ENCODE data around the gene PIK3CD. TPM values are rescaled to one million over a fixed set of nuclear protein-coding genes. Genes with fewer than 3 reads are reported as not detected.
"Not testable (repeated sequence)": the region's sequence is repeated elsewhere in the genome, so short reads cannot be mapped to it uniquely, and the experiment has no call there.

Gene PIK3CD
- total and polyA plus RNA-seq, 2 of the 4 experiments (the other 2 are of a cell fraction): 5.0 to 12.1 TPM

DNA sequence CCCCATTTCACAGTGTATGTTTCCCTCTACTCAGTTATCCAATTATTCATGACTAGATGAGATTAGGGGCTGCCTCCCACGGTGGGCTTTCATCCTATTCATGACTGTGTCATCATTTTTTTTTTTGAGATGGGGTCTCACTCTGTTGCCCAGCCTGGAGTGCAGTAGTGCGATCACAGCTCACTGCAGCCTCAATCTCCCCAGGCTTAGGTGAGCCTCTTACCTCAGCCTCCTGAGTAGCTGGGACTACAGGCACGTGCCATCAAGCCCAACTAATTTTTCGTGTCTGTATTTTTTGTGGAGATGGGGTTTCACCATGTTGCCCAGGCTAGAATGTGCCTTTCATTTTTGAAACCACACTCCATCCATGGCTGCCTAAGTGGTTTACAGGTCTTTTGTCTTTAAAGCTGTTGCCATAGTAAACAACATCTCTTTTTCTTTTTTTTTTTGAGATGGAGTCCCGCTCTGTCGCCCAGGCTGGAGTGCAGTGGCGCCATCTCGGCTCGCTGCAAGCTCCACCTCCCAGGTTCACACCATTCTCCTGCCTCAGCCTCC, 60.0 kb downstream of the PIK3CD start:
- no peak overlapping the region for H2AFZ ChIP-seq (replicated peaks; ENCODE audit: low read length, poor library complexity)
- no CpG with 5 or more reads among the region's 9 CpGs for WGBS, 2 experiments (ENCODE audit: extremely low coverage in 2 of 2, insufficient read length in 1 of 2)
- no peak overlapping the region for H3K4me3 ChIP-seq (ENCODE audit: insufficient read depth, low read depth, low read length)
- H4K5ac ChIP-seq (ENCODE audit: low read depth, low read length): no peak overlapping the region
- H4K8ac ChIP-seq (ENCODE audit: low read depth in 2 of 2, low read length in 2 of 2): no peak overlapping the region
- ChIA-PET POLR2A (ENCODE audit: unreplicated experiment) (no interaction called here), CTCF (no interaction called here)
- H3K36me3 ChIP-seq (ENCODE audit: control insufficient read depth, insufficient read depth, low read length): peaks cover 24% of the 10 kb centered on the region
- H3K14ac ChIP-seq (replicated peaks; ENCODE audit: low read depth, low read length): no peak overlapping the region
- no peak overlapping the region for H2BK15ac ChIP-seq (ENCODE audit: low read depth, low read length)
- no peak overlapping the region for H3K27ac ChIP-seq (ENCODE audit: insufficient read depth, low read length)
- no peaks in the 10 kb centered on the region for H4K20me1 ChIP-seq (ENCODE audit: insufficient read depth, low read length)
- BruUV-seq (replicated peaks): no TSS peak
- H3K9me3 ChIP-seq (ENCODE audit: control insufficient read depth, insufficient read depth, low read length): no peaks in the 10 kb centered on the region
- no peak overlapping the region for H2AK9ac ChIP-seq (replicated peaks; ENCODE audit: low read depth, low read length, poor library complexity)
- in situ Hi-C loops (cut with MboI; ENCODE audit: low sequenced_read_pairs): no loop called here
- ATAC-seq (ENCODE audit: low read depth) (no peak), DNase-seq (no peak)
- no peak overlapping the region for H2AK5ac ChIP-seq (ENCODE audit: low read depth, low read length)
- H2BK120ac ChIP-seq (ENCODE audit: low read depth, low read length): no peak overlapping the region
- dilution Hi-C loops (cut with HindIII; ENCODE audit: low sequenced_read_pairs, unreplicated experiment): no loop called here
- no peak for TF ChIP-seq MXI1 (IDR thresholded peaks at IDR 0.05; ENCODE audit: borderline replicate concordance, low read depth, low read length)
- no peak overlapping the region for H3K23ac ChIP-seq (ENCODE audit: low read depth, low read length)
- no peak overlapping the region for H3K18ac ChIP-seq (ENCODE audit: low read depth, low read length)
- no peak overlapping the region for H3K56ac ChIP-seq (ENCODE audit: extremely low read depth, insufficient read depth, low read length)
- H3K4me2 ChIP-seq (ENCODE audit: low read depth, low read length): no peak overlapping the region
- no peaks in the 10 kb centered on the region for H3K27me3 ChIP-seq (ENCODE audit: control insufficient read depth, insufficient read depth, low read length)
- intact Hi-C loops (cut with micrococcal nuclease): no loop called here
- H3K4ac ChIP-seq (ENCODE audit: low read depth, low read length): no peak overlapping the region
- H2BK20ac ChIP-seq (ENCODE audit: low read depth, low read length): no peak overlapping the region
- H3K9ac ChIP-seq (ENCODE audit: low read depth, low read length): no peak overlapping the region
- no peak overlapping the region for H2BK5ac ChIP-seq (ENCODE audit: low read depth, low read length, poor library complexity, severe bottlenecking)
- H3K4me1 ChIP-seq (ENCODE audit: control insufficient read depth, insufficient read depth, low read length): no peaks in the 10 kb centered on the region
- no peak overlapping the region for H4K91ac ChIP-seq (ENCODE audit: insufficient read depth, low read depth, low read length)
- no peaks in the 10 kb centered on the region for H3K9me1 ChIP-seq (ENCODE audit: insufficient read depth, low read length)
- H3K79me1 ChIP-seq (ENCODE audit: low read depth in 1 of 2, low read length in 2 of 2): peaks cover 6 to 10% of the 10 kb centered on the region in 2 experiments; a peak in 3 of 4 replicates

DNA sequence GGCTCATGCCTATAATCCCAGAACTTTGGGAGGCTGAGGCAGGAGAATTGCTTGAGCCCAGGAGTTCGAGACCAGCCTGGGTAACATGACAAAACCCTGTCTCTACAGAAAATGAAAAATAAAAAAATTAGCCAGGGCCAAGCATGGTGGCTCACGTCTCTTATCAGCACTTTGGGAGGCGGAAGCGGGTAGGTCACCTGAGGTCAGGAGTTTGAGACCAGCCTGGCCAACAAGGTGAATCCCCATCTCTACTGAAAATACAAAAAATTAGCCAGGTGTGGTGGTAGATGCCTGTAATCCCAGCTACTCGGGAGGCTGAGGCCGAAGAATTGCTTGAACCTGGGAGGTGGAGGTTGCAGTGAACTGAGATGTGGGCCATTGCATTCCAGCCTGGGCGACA, 61.2 kb downstream of the PIK3CD start:
- CTCF ChIA-PET; POLR2A ChIA-PET (ENCODE audit: unreplicated experiment): not testable (repeated sequence)

More for the DNA sequence above, 61.2 kb downstream of the PIK3CD start:
- peaks cover 27% of the 10 kb centered on the region for H3K36me3 ChIP-seq (ENCODE audit: control insufficient read depth, insufficient read depth, low read length)
- in situ Hi-C loops (cut with MboI; ENCODE audit: low sequenced_read_pairs); H3K56ac ChIP-seq (ENCODE audit: extremely low read depth, insufficient read depth, low read length); H3K18ac ChIP-seq (ENCODE audit: low read depth, low read length); H3K9me3 ChIP-seq (ENCODE audit: control insufficient read depth, insufficient read depth, low read length); DNase-seq; H4K5ac ChIP-seq (ENCODE audit: low read depth, low read length); H2AFZ ChIP-seq (replicated peaks; ENCODE audit: low read length, poor library complexity); H3K9me1 ChIP-seq (ENCODE audit: insufficient read depth, low read length); H3K79me1 ChIP-seq (ENCODE audit: low read depth in 1 of 2, low read length in 2 of 2); intact Hi-C loops (cut with micrococcal nuclease); H3K27ac ChIP-seq (ENCODE audit: insufficient read depth, low read length); H2AK9ac ChIP-seq (replicated peaks; ENCODE audit: low read depth, low read length, poor library complexity); H2BK5ac ChIP-seq (ENCODE audit: low read depth, low read length, poor library complexity, severe bottlenecking); H3K14ac ChIP-seq (replicated peaks; ENCODE audit: low read depth, low read length); H3K4ac ChIP-seq (ENCODE audit: low read depth, low read length); H2BK20ac ChIP-seq (ENCODE audit: low read depth, low read length); BruUV-seq (replicated peaks); H3K4me2 ChIP-seq (ENCODE audit: low read depth, low read length); H4K8ac ChIP-seq (ENCODE audit: low read depth in 2 of 2, low read length in 2 of 2); H3K4me1 ChIP-seq (ENCODE audit: control insufficient read depth, insufficient read depth, low read length); H2BK120ac ChIP-seq (ENCODE audit: low read depth, low read length); H3K4me3 ChIP-seq (ENCODE audit: insufficient read depth, low read depth, low read length); H3K23ac ChIP-seq (ENCODE audit: low read depth, low read length); H4K91ac ChIP-seq (ENCODE audit: insufficient read depth, low read depth, low read length); H2BK15ac ChIP-seq (ENCODE audit: low read depth, low read length); dilution Hi-C loops (cut with HindIII; ENCODE audit: low sequenced_read_pairs, unreplicated experiment); H3K9ac ChIP-seq (ENCODE audit: low read depth, low read length); ATAC-seq (ENCODE audit: low read depth); H3K27me3 ChIP-seq (ENCODE audit: control insufficient read depth, insufficient read depth, low read length); H4K20me1 ChIP-seq (ENCODE audit: insufficient read depth, low read length); H2AK5ac ChIP-seq (ENCODE audit: low read depth, low read length): not testable (repeated sequence)
- 94% methylated on average over 3 of the region's 7 CpGs; no CpG with 5 or more reads in 1 of the 2 experiments for WGBS, 2 experiments (ENCODE audit: extremely low coverage in 2 of 2, insufficient read length in 1 of 2)

Data from IMR-90 (cell line).